Heart left ventricle (tissue), 13 donors: ENCODE measurements around the gene HOXB3.

ENCODE experiments used
- POLR2A ChIP-seq, 2 donors: fragments of 450-650 bp; IDR thresholded peaks; one replicate each; pipeline ENCODE4 v1.6.1; 2017; ENCODE audit warnings: antibody characterized with exemption in 2 of 2, mild to moderate bottlenecking in 2 of 2, moderate library complexity in 2 of 2
- TF ChIP-seq, protein P1 (sequence below), 12 donors: fragments of 200-600 bp; sonication (generic) in 4 of 12; IDR thresholded peaks; one replicate each; pipeline versions ENCODE4 v1.5.0 to v1.8.0; 2018 to 2022; ENCODE audit warnings: antibody characterized with exemption in 12 of 12, mild to moderate bottlenecking in 5 of 12
- donor health status: ischemic (EF 13 %, LVEDD 7.1; RV severe dilation, severe dysfunction).
- donor health status: DM: no; HTN: yes; CAD: no.
- donor health status: DM: no; HTN: no; CAD: no.
- donor health status: ischemic (EF 25% LVEDD 6.9; RV normal size, moderate dysfunction).
- donor health status: ischemic (EF 25% LVEDD 5.7; RV mildly dilated, moderate dysfunction).
- donor health status: ischemic (EF 35%, LVEDD 5.7; RV mildly dilated, moderate dysfunction).
- donor health status: nonischemic (EF 11% LVEDD 7.7; RV severe dilation, severe dysfunction).
- donor health status: DM: yes; HTN: yes; CAD: no.
- donor health status: PGD.
- donor health status: ischemic (EF 29% LVEDD 5.4; RV normal size, mild dysfunction).
- donor health status: nonischemic (EF 23%, LVEDD 6.1; RV moderate dilation, normal function).

DNA sequence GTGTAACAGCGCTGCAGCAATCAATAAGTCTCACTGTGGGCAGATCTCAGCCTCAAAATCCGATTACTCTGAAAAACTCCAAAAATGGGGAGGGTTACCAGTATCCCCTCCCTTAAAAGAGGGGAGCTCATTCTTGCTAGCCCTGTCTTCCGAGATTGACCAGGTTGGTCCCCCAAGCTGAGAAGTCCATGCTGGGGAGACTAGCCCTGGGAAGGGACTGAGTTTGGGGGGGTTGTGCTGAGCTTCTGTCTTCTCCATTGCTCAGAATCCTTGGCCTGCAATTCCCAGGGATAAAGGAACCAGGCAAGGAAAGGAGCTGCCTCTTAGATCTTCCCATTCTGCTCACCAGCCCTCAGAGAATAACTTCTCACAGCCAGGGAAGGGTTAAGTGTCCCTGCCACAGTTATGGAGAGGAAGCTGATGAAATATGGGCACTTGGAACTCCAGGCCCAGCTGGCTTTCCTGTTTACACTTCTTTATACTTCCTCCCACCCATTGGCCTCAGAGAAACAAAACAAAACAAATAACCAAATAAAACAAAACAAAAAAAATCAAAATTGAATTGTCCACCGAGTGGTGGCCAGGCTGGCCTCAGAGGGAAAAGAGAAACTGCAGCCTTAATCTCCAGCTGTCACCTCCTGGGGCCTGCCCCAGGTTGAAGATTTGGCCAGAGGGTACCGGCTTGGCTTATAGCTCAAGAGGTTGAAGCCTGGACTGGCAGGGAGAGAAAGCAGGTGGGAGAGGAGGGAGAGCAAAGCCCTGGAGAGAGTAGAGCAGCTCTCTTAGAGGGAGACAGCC, 2.6 kb downstream of the HOXB3 start:
- TF ChIP-seq, protein P1, sequence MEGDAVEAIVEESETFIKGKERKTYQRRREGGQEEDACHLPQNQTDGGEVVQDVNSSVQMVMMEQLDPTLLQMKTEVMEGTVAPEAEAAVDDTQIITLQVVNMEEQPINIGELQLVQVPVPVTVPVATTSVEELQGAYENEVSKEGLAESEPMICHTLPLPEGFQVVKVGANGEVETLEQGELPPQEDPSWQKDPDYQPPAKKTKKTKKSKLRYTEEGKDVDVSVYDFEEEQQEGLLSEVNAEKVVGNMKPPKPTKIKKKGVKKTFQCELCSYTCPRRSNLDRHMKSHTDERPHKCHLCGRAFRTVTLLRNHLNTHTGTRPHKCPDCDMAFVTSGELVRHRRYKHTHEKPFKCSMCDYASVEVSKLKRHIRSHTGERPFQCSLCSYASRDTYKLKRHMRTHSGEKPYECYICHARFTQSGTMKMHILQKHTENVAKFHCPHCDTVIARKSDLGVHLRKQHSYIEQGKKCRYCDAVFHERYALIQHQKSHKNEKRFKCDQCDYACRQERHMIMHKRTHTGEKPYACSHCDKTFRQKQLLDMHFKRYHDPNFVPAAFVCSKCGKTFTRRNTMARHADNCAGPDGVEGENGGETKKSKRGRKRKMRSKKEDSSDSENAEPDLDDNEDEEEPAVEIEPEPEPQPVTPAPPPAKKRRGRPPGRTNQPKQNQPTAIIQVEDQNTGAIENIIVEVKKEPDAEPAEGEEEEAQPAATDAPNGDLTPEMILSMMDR (IDR thresholded peaks at IDR 0.05) = no peak
- no peak for TF ChIP-seq POLR2A (IDR thresholded peaks at IDR 0.05)
